Breast epithelium (tissue), 4 donors: Measurements from ENCODE around the gene CIBAR2. TPM values are rescaled to one million over a fixed set of nuclear protein-coding genes. Genes with fewer than 3 reads are reported as not detected.

Source experiments
- DNase-seq, 2 donors: peaks; one replicate each; pipeline ENCODE4 v3.0.0-alpha.2; 2019; ENCODE audit warnings: low spot score in 2 of 2
- H3K27ac ChIP-seq, 2 donors: fragments of 200-600 bp; sonication (generic) in 1 of 2; one replicate each; pipeline ENCODE4 v1.5.1; 2016 to 2019; ENCODE audit warnings: mild to moderate bottlenecking in 1 of 2
- H3K27me3 ChIP-seq, 2 donors: fragments of 200-600 bp; sonication (generic) in 1 of 2; one replicate each; pipeline versions ENCODE4 v1.5.1 to v1.6.0; 2017 to 2019; ENCODE audit warnings: control low read depth in 1 of 2, mild to moderate bottlenecking in 1 of 2
- H3K36me3 ChIP-seq: fragments of 200-600 bp; one replicate; pipeline ENCODE4 v1.5.1; 2019
- H3K4me1 ChIP-seq, 2 donors: fragments of 200-600 bp; sonication (generic); one replicate each; pipeline ENCODE4 v1.5.1; 2016 to 2019; ENCODE audit warnings: control low read depth in 1 of 2
- H3K4me3 ChIP-seq, 3 donors: fragments of 200-600 bp; sonication (generic); 1 replicate in 2 of 3; 2 replicates in 1 of 3; pipeline ENCODE4 v1.5.1; 2016 to 2019; ENCODE audit warnings: mild to moderate bottlenecking in 3 of 3, moderate library complexity in 2 of 3
- H3K9me3 ChIP-seq, 2 donors: fragments of 200-600 bp; sonication (generic) in 1 of 2; one replicate each; pipeline ENCODE4 v1.5.1; 2016 to 2019; ENCODE audit warnings: control low read depth in 1 of 2
- CTCF ChIP-seq, 3 donors: fragments of 450-650 bp; IDR thresholded peaks; one replicate each; pipeline ENCODE4 v1.5.1; 2016 to 2017; ENCODE audit warnings: antibody characterized with exemption in 3 of 3, mild to moderate bottlenecking in 3 of 3, moderate library complexity in 3 of 3
- POLR2A ChIP-seq: fragments of 450-650 bp; IDR thresholded peaks from one replicate; pipeline ENCODE4 v1.6.1; 2016; ENCODE audit warnings: antibody characterized with exemption, mild to moderate bottlenecking, moderate library complexity
- POLR2AphosphoS5 ChIP-seq, 3 donors: sonication (generic); formaldehyde crosslinking; IDR thresholded peaks; one replicate each; pipeline ENCODE4 v1.6.1; 2017; ENCODE audit warnings: antibody characterized with exemption in 3 of 3
- intact Hi-C: fragments of 100-400 bp; cut with DNase I; formaldehyde crosslinking; loops from one replicate; pipeline ENCODE4 v1.15.1; 2023; ENCODE audit warnings: low total_unique reads
- total RNA-seq, 3 donors: library from RNA; depleted of rRNA; stranded (reverse); fragments of >200 nt; gene quantifications; one replicate each; pipeline ENCODE4 v1.1.0, GENCODE V29; 2016

The CIBAR2 gene
- total RNA-seq, 3 donors from 2014 or later: not detected

GRCh38 chr16:85151603-85152413 is 39.5 kb upstream of the CIBAR2 start:
- H3K4me1 ChIP-seq: peaks cover 5 to 32% of the 10 kb centered on the region in 2 donors
- DNase-seq: peak; percentile 88
- peak overlapping the region; percentile 73 to 76 for H3K27ac ChIP-seq

GRCh38 chr16:85151079-85151602 is 38.9 kb upstream of the CIBAR2 start:
- TF ChIP-seq POLR2A (no peak), POLR2AphosphoS5 (IDR thresholded peaks at IDR 0.05) (no peak), CTCF (IDR thresholded peaks at IDR 0.05) (no peak)
- no peak for DNase-seq
- peak overlapping the region; percentile 56 to 76 for H3K27ac ChIP-seq
- H3K36me3 ChIP-seq: no peaks in the 10 kb centered on the region
- no peaks in the 10 kb centered on the region for H3K9me3 ChIP-seq
- H3K27me3 ChIP-seq: no peaks in the 10 kb centered on the region
- H3K4me1 ChIP-seq: peaks cover 5 to 35% of the 10 kb centered on the region in 2 donors
- H3K4me3 ChIP-seq: no peak overlapping the region
- intact Hi-C loops: no loop called here

More at GRCh38 chr16:85151603-85152413, 39.5 kb upstream of the CIBAR2 start:
- Histone ChIP-seq H3K36me3 (no peaks in the 10 kb centered on the region), H3K27me3 (no peaks in the 10 kb centered on the region), H3K4me3 (no peak overlapping the region), H3K9me3 (no peaks in the 10 kb centered on the region)
- TF ChIP-seq CTCF (IDR thresholded peaks at IDR 0.05) (no peak), POLR2AphosphoS5 (IDR thresholded peaks at IDR 0.05) (no peak), POLR2A (no peak)
- intact Hi-C loops: no loop called here

- intact Hi-C loops: no loop called here
- Histone ChIP-seq H3K4me1 (peaks cover 5 to 35% of the 10 kb centered on the region in 2 donors), H3K36me3 (no peaks in the 10 kb centered on the region)
Observed at GRCh38 chr16:85150331-85150940, 38.2 kb upstream of the CIBAR2 start.

GRCh38 chr16:85149776-85150175 is 37.5 kb upstream of the CIBAR2 start:
- Histone ChIP-seq H3K27ac (peak overlapping the region; percentile 44 to 48), H3K36me3 (no peaks in the 10 kb centered on the region), H3K4me1 (peaks cover 5 to 35% of the 10 kb centered on the region in 2 donors), H3K4me3 (no peak overlapping the region), H3K27me3 (no peaks in the 10 kb centered on the region), H3K9me3 (no peaks in the 10 kb centered on the region)
- peak in 1 of 2 donors; percentile 84 for DNase-seq
- no peak for TF ChIP-seq CTCF (IDR thresholded peaks at IDR 0.05)
- TF ChIP-seq POLR2A: no peak
- TF ChIP-seq POLR2AphosphoS5 (IDR thresholded peaks at IDR 0.05): no peak
- intact Hi-C loops: no loop called here

More at GRCh38 chr16:85150331-85150940, 38.2 kb upstream of the CIBAR2 start:
- Histone ChIP-seq H3K27ac (peak overlapping the region; percentile 44 to 48), H3K27me3 (no peaks in the 10 kb centered on the region), H3K9me3 (no peaks in the 10 kb centered on the region), H3K4me3 (no peak overlapping the region)
- TF ChIP-seq POLR2AphosphoS5 (IDR thresholded peaks at IDR 0.05) (no peak), CTCF (IDR thresholded peaks at IDR 0.05) (no peak), POLR2A (no peak)
- no peak for DNase-seq

- Histone ChIP-seq H3K4me3 (no peak overlapping the region), H3K36me3 (no peaks in the 10 kb centered on the region), H3K27ac (no peak overlapping the region), H3K4me1 (peaks cover 5 to 35% of the 10 kb centered on the region in 2 donors), H3K27me3 (no peaks in the 10 kb centered on the region), H3K9me3 (no peaks in the 10 kb centered on the region)
- peak in 1 of 2 donors; percentile 80 for DNase-seq
- intact Hi-C loops: no loop called here
- peak in 2 of 3 donors; percentile 28 to 53 for TF ChIP-seq POLR2AphosphoS5 (IDR thresholded peaks at IDR 0.05)
- TF ChIP-seq POLR2A: no peak
Observed at GRCh38 chr16:85148931-85149330, 36.7 kb upstream of the CIBAR2 start.
